Omental fat pad (tissue), 4 donors: Measurements from ENCODE around the gene NPW. TPM values are rescaled to one million over a fixed set of nuclear protein-coding genes. Genes with fewer than 3 reads are reported as not detected.

Source experiments
- ATAC-seq: fragments of 150-250 bp; one replicate; pipeline ENCODE4 v1.9.1; 2016; ENCODE audit warnings: mild to moderate bottlenecking, moderate library complexity; ENCODE audit not compliant: low FRiP score
- DNase-seq: peaks from one replicate; pipeline ENCODE4 v3.0.0-alpha.2; 2019; ENCODE audit warnings: low spot score
- CTCF ChIP-seq, 3 donors: fragments of 450-650 bp; IDR thresholded peaks; one replicate each; pipeline ENCODE4 v1.5.1; 2016 to 2017; ENCODE audit warnings: antibody characterized with exemption in 3 of 3, mild to moderate bottlenecking in 3 of 3, moderate library complexity in 2 of 3
- total RNA-seq, 4 donors: library from RNA; depleted of rRNA; stranded (reverse); fragments of >200 nt; gene quantifications; one replicate each; pipeline ENCODE4 v1.1.0, GENCODE V29; 2016

The NPW gene
- total RNA-seq, 4 donors from 2014 or later: 0.48 TPM; not detected in 3

GRCh38 chr16:2003827-2004641 is 15.6 kb upstream of the NPW start:
- ATAC-seq: no peak
- TF ChIP-seq CTCF (IDR thresholded peaks at IDR 0.05): peak in 1 of 3 donors; percentile 90
- DNase-seq: peak; percentile 77

GRCh38 chr16:2004795-2005517 is 14.6 kb upstream of the NPW start:
- no peak for TF ChIP-seq CTCF (IDR thresholded peaks at IDR 0.05)
- ATAC-seq (no peak), DNase-seq (no peak)

- TF ChIP-seq CTCF (IDR thresholded peaks at IDR 0.05): no peak
- no peak for ATAC-seq
- DNase-seq: no peak
These were observed 13.9 kb upstream of the NPW start for GRCh38 chr16:2005646-2006045.

- ATAC-seq (no peak), DNase-seq (no peak)
- TF ChIP-seq CTCF (IDR thresholded peaks at IDR 0.05): no peak
These were observed 13.3 kb upstream of the NPW start for GRCh38 chr16:2006317-2006716.

GRCh38 chr16:2007081-2007836 is 12.3 kb upstream of the NPW start:
- no peak for TF ChIP-seq CTCF (IDR thresholded peaks at IDR 0.05)
- ATAC-seq (no peak), DNase-seq (no peak)

- peak; percentile 79 for ATAC-seq
- DNase-seq: no peak
These were observed 11.5 kb upstream of the NPW start for GRCh38 chr16:2008009-2008526.

More at GRCh38 chr16:2008009-2008526, 11.5 kb upstream of the NPW start:
- TF ChIP-seq CTCF (IDR thresholded peaks at IDR 0.05): no peak
